ENCODE measurements around the gene CRABP2. TPM values are rescaled to one million over a fixed set of nuclear protein-coding genes. Genes with fewer than 3 reads are reported as not detected.

CRABP2 gene
- total RNA-seq, 1 donor from 2014 or later, result 229 TPM

- no peak for DNase-seq (ENCODE audit: low spot score)
Observed at GRCh38 chr1:156742017-156742416, 36.6 kb upstream of the CRABP2 start.

GRCh38 chr1:156741481-156741983, 36.1 kb upstream of the CRABP2 start:
- no peak for DNase-seq (ENCODE audit: low spot score)

DNA sequence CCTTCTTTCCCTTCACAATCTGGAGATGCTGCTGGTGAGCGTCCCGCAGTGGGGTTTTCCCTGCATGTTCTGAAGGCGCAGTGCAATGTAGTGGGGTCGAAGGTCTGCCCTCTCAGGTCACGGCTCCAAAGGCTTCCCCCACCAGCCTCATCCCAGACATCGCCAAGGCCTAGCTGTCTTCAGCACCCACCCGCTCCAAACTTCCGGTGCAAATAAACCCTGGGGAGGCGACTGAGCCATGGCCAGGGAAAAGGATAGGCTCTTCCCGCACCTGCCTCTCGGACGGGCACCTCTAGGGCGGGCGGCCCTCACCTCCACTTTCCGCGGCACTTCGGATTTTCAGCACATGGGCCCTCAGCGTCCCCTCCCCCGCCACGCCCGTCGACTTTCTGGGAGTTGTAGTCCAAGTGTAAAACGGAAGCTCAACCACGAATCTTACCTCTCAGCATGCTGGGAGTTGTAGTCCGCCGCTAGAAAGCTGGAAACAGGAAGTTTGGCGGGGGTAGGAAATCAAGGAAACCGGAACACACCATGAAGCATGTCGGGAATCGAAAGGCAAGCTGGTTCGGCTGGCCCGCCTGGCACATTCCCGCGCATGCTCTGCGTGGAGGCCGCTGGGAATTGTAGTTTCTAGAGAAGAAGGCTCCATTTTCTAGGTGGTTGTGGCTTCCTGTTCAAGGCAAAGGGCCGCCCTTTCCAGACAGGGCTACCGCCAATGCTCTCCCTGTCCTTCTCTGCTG, 35.5 kb upstream of the CRABP2 start, which contains the start of gene MRPL24:
Gene MRPL24 (minus strand): TSS at position 348 of the 740 bp plus-strand sequence. CDS start 2,384 bp downstream, outside the sequence.
- DNase-seq (ENCODE audit: low spot score), result peak; percentile 98

- DNase-seq (ENCODE audit: low spot score), result no peak
Observed at GRCh38 chr1:156740237-156740740, 34.9 kb upstream of the CRABP2 start.

- no peak for DNase-seq (ENCODE audit: low spot score)
Observed at GRCh38 chr1:156738916-156739315, 33.5 kb upstream of the CRABP2 start.

DNA sequence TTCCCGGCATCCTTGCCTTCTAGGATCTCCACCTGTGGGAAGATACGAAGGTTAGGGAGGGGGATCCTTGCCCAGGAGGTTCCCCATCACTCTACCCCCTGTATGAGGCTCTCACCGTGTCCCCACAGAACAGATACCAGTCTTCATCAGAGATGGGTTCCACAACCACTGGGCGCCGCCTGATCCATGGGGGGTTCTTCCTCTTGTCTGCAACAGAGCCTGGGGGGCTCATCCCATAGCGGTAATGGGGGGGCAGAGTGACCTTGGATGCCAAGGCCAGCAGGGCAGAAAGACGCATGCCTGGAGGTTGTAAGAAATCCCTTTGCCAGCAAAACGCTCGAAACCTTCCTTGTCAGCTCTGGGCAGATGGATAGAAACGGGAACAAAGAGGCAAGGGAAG, 33.0 kb upstream of the CRABP2 start:
- DNase-seq (ENCODE audit: low spot score), result no peak

DNA sequence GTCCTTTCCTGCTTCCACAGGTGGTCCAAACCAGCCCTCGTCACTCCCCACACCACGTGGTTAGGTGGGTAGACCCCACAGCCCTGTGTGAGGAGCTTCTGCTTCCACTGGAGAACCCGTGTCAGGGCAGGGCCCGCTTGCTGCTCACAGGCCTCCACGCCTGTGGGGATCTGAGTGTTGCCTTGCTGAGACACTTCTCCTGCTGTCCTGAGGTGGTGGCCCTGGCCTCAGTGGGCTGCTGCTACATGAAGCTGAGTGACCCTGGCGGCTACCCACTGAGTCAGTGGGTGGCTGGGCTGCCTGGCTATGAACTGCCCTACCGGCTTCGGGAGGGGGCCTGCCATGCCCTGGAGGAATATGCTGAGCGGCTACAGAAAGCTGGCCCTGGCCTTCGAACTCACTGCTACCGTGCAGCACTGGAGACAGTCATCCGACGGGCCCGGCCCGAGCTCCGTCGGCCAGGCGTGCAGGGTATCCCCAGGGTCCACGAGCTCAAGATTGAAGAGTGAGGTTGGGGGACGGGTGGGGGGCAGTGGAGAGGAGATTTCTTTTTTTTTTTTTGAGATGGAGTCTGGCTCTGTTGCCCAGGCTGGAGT, 28.7 kb upstream of the CRABP2 start:
- no peak for DNase-seq (ENCODE audit: low spot score)

- DNase-seq (ENCODE audit: low spot score), result peak; percentile 97
Observed at GRCh38 chr1:156728599-156729462, 23.4 kb upstream of the CRABP2 start, which contains the start of gene ISG20L2. Gene ISG20L2 (minus strand): TSS chr1:156728766. CDS start chr1:156727652, 1,114 bp downstream.

DNA sequence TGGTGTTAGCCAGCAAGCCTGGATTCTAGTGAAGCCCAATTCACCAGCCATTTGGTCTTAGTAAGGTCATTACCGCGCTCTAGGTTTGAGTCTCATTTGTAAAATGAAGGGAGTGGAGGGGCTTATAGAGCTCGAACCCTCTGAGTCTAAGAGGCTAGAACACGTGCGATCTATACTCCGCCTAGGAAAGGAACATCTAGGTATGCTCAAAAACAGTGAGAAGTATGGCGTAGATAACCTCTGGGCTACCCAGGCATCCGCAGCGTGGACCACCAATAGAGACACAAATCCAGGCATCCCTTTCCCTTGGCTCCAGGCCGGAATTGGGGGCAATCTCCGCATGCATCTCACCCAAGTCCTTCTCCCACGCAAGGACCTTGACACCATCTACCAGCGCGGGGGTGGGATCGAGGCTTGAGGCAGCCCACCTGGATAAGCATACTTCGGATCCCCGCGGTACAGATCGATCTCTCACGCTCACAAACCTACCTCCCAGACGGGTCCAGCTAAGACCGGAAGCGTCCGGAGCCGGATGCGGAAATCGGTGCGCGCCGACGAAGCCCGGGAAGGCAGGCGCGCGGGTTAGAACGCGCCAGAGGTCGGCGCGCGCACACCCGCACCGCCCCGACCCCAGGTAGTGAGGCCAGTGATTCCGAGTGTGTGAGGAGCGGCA, 22.7 kb upstream of the CRABP2 start, which contains the start of gene METTL25B:
Gene METTL25B (plus strand): TSS at position 544 of the 673 bp plus-strand sequence. CDS start 636 bp downstream, outside the sequence.
- peak; percentile 90 for DNase-seq (ENCODE audit: low spot score)

DNA sequence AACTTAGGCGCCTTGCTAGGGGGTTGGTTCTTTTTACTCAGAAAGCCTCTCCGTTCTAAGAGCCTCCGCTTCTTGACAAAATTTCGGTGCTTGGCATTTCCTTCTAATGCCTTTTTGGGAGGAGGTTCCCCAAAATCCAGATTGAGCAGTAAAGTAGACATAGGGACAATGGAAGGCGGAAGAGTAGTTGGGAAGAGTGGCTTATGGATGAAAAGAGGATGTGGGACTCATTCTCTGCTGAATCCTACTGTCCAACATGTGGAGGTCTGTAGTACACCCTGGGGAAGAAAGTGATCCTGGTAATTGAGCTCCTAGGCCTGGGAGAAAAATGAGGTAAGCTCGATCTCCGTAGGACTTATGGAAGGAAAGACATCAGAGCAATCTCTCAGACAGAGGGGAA, 22.1 kb upstream of the CRABP2 start:
- DNase-seq (ENCODE audit: low spot score), result no peak

GRCh38 chr1:156726549-156727226, 21.3 kb upstream of the CRABP2 start:
- DNase-seq (ENCODE audit: low spot score), result no peak

GRCh38 chr1:156725683-156726280, 20.4 kb upstream of the CRABP2 start:
- DNase-seq (ENCODE audit: low spot score), result peak; percentile 90

GRCh38 chr1:156721535-156721934, 16.2 kb upstream of the CRABP2 start:
- DNase-seq (ENCODE audit: low spot score), result no peak

- no peak for DNase-seq (ENCODE audit: low spot score)
Observed at GRCh38 chr1:156721131-156721530, 15.7 kb upstream of the CRABP2 start.

GRCh38 chr1:156717351-156717750, 12.0 kb upstream of the CRABP2 start:
- DNase-seq (ENCODE audit: low spot score), result no peak

DNA sequence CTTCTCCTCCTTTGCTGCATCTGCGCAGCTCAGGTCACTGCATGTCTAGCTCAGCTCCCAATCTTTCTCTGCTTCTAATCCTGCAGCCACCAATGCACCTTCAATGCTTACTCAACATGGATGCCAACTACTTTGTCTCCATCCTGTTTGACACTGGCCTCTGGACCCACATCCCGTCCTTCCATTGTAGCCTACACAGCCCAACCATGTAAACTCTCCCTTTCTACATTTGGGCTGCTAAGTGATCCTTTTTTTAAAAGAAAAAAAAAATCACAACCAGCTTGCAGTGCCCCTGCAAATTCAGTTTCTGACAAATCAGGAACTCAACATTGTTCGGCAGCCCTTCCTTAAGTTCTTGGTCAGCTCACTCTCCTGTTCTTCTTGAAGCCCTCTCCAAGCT, 9.4 kb upstream of the CRABP2 start:
- DNase-seq (ENCODE audit: low spot score), result no peak

DNA sequence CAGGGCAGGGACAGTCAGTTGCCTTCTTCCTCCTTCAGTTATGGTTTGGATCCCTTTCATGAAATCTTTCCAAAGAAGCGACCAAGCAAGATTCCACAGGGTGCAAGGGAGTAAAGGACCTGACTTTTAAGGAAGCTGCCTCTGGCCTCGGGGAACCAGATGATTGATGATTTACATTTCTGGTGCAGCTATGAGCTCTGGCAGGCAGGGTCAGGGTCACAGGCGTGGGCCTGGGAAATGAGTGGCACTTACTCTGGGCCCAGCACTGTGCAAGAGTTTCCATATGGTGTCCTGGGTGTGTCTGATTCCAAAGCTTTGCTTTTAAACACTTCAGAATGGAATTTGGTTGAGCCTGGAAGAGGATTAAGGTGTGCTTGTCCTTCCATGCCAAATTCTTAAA, 7.2 kb upstream of the CRABP2 start:
- DNase-seq (ENCODE audit: low spot score), result no peak

GRCh38 chr1:156711011-156711817, 5.8 kb upstream of the CRABP2 start:
- DNase-seq (ENCODE audit: low spot score), result no peak

DNA sequence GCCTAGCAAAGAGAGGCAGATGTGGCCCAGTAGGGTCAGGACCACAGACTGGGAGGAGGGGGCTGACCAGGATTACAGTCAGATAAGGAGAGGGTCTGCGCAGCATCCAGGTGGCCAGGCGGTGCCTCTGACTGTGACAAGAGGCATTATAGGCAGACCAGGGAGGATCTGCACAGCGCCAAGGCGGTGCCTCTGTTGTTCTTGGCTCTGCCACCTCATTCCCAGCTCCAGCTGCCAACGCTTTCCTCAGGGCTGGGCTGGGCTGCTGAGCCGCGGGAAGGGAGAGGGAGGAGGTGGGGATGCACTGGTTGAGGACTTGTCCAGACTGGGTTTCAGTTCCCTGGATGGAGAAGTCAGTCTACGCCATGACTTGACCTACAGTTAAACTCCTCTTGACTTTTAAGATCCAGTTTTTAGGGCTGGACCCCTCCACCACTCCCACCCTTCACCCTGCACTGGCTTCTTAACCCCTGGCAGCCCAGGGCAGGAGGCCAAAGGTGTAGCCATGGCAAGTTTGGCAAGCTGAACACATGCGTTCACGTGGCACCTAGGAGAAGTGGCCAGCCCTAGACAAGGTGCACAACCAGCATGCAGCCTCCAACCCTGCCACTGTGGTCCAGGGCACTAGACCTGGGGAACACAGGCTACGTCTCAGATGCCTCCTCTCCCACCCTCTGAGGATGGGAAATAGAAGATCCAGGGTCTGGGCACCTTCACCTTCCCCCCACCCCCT, 4.5 kb upstream of the CRABP2 start:
- DNase-seq (ENCODE audit: low spot score), result peak; percentile 83

Data from ureter (tissue), 1 donor.